ENCODE results near the gene TESMIN. TPM values are rescaled to one million over a fixed set of nuclear protein-coding genes. Genes with fewer than 3 reads are reported as not detected.

TESMIN gene
- total RNA-seq, 2 experiments from 2014 or later, result 3.3 to 11.8 TPM

DNA sequence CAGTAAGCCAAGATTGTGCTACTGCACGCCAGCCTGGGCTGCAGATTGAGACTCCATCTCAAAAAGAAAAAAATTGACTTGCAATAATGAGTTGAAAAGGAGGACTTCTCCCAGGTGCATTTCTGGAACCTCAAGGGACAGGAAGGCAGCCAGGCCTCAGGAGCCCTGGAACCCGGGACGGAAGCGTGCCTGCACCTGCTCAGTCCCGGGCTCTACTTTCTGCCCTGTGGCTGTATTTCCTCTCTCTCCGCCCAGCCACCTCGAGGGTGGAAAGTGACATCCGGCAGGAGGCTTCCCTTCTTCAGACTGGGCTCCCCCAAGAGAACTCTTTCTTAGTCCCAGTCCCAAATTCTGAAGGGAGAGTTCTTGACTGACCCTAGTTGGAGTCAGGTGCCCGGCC, 87.2 kb downstream of the TESMIN start:
- Mint-ChIP-seq H3K27ac (no peak overlapping the region), H3K36me3 (no peaks in the 10 kb centered on the region), H3K4me3 (no peak overlapping the region), H3K4me1 (no peaks in the 10 kb centered on the region), H3K9me3 (ENCODE audit: low read depth) (no peaks in the 10 kb centered on the region), H3K27me3 (no peaks in the 10 kb centered on the region)
- ATAC-seq (no peak), DNase-seq (no peak)
- CTCF ChIA-PET, result no interaction called here

DNA sequence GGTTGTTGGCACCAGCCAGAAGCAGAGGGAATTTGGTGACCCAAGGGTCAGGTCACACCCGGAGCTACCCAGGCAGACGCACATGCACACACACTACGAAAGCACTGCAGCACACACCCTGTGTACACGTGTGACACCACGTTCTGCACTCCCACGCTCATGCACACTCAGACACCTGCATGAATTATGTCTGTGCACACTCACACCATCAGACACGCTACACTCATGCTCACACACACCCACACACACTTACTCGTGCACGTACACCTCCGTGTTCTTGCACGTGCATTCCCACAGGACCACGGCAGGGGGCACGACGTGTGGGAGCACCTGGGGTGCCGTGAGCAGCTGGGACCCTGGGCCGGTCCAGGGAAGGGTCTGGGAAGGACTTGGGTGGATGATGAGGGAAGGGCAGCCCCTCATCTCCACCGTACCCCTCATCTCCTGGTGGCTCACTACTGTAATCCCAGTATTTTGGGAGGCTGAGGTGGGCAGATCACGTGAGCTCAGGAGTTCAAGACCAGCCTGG, 87.8 kb downstream of the TESMIN start:
- no peak for ATAC-seq
- Mint-ChIP-seq H3K4me3 (no peak overlapping the region), H3K27ac (no peak overlapping the region), H3K4me1 (no peaks in the 10 kb centered on the region), H3K36me3 (no peaks in the 10 kb centered on the region), H3K9me3 (ENCODE audit: low read depth) (no peaks in the 10 kb centered on the region), H3K27me3 (no peaks in the 10 kb centered on the region)
- DNase-seq, result no peak
- CTCF ChIA-PET, result no interaction called here

DNA sequence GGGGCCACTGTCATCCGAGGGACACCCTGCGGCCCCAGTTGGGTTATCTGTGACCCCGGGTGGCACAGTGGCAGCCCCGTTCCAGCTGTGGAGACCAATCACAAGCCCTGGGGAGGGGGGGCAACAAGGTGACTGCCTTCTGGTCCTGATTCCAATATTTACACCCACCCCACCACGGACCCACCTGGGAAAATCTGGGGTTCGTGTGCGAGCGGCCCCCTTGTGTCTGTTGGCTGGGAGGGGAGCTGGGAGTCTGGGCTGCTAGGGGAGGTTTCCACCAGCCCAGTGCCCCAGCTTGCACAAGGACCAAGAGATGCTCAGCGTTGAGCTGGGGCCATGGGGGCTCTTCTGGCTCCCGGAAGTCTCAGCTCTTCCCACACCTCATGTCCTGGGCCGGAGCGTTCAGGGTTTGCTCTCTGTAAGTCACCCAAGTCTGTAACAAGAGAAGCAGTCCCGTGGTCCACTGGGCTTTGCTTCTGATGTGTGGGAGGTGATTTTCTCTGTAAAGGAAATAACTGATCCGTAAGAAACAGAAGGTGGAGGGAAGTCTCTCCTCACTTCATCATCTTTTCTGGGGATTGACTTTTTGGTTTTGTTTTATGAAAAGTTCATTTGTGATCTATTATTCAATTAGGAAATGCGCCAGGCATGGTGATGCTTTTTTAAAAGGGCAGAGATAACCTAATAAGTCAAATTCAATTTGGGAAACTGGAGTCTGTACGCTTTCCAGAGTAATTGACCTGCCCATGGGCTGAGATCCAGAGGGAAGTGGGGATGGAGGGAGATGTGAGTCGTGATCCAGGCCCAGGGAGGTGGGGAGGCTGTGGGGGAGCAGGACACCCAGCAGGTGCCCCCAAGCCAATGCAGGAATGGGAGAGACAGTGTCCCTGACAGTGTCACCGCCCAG, 89.4 kb downstream of the TESMIN start:
- H3K4me3 Mint-ChIP-seq, result no peak overlapping the region
- no peaks in the 10 kb centered on the region for H3K9me3 Mint-ChIP-seq (ENCODE audit: low read depth)
- H3K36me3 Mint-ChIP-seq, result no peaks in the 10 kb centered on the region
- H3K27me3 Mint-ChIP-seq, result no peaks in the 10 kb centered on the region
- CTCF ChIA-PET, result no interaction called here
- H3K4me1 Mint-ChIP-seq, result no peaks in the 10 kb centered on the region
- DNase-seq (no peak), ATAC-seq (no peak)
- no peak overlapping the region for H3K27ac Mint-ChIP-seq

DNA sequence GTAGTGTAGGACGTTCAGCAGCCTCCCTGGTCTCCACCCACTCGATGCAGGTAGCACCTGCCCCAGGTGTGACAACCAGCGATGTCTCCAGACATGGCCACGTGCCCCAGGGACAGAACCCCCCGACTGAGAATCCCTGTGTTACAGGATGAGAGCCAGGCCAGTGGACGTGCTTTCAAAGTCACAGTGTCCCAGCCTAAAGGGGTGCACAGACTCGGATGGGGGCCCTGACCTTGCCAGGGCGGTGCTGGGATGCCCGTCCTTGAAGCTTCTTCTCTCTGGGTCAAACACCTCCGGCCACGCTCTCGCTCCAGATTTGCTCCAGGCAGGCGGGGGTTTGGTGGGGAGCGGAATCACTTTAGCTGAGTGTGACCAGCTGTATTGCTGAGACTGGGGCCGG, 90.3 kb downstream of the TESMIN start:
- DNase-seq, result no peak
- CTCF ChIA-PET, result no interaction called here
- Mint-ChIP-seq H3K4me3 (no peak overlapping the region), H3K36me3 (no peaks in the 10 kb centered on the region), H3K27me3 (no peaks in the 10 kb centered on the region), H3K9me3 (ENCODE audit: low read depth) (no peaks in the 10 kb centered on the region), H3K4me1 (no peaks in the 10 kb centered on the region), H3K27ac (no peak overlapping the region)
- no peak for ATAC-seq

DNA sequence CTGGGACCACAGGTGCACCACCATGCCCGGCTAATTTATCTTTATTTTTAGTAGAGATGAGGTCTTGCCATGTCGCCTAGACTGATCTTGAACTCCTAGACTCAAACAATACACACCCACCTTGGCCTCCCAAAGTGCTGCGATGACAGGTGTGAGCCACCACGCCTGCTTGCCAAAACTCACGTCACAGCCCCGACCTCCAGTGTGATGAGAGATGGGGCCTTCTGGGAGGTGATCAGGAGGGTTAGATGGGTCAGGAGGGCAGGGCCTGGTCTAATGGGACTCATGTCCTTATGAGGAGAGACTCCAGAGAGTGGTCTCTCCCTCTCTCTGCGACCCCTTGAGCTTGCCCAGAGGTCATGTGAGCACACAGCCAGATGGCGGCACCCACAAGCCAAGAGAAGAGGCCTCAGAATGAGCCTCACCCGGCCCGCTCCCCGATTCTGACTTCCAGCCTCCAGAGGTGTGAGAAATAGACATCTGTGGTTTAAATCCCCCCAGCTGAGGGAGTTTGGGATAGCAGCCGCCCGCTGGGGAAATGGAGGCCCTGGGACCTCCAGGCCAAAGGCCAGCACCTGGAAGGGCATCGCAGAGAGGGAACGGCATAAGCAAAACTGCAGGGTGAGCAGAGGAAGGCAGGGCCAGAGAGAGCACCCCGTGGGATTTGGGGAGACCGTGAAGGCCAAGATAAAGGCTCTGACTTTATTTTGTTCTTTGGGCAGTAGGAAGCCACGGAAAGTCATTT, 91.1 kb downstream of the TESMIN start:
- Mint-ChIP-seq H3K27me3 (peaks cover 3% of the 10 kb centered on the region), H3K36me3 (no peaks in the 10 kb centered on the region), H3K9me3 (ENCODE audit: low read depth) (no peaks in the 10 kb centered on the region), H3K4me3 (no peak overlapping the region), H3K4me1 (no peaks in the 10 kb centered on the region), H3K27ac (no peak overlapping the region)
- CTCF ChIA-PET, result no interaction called here
- no peak for DNase-seq
- no peak for ATAC-seq

DNA sequence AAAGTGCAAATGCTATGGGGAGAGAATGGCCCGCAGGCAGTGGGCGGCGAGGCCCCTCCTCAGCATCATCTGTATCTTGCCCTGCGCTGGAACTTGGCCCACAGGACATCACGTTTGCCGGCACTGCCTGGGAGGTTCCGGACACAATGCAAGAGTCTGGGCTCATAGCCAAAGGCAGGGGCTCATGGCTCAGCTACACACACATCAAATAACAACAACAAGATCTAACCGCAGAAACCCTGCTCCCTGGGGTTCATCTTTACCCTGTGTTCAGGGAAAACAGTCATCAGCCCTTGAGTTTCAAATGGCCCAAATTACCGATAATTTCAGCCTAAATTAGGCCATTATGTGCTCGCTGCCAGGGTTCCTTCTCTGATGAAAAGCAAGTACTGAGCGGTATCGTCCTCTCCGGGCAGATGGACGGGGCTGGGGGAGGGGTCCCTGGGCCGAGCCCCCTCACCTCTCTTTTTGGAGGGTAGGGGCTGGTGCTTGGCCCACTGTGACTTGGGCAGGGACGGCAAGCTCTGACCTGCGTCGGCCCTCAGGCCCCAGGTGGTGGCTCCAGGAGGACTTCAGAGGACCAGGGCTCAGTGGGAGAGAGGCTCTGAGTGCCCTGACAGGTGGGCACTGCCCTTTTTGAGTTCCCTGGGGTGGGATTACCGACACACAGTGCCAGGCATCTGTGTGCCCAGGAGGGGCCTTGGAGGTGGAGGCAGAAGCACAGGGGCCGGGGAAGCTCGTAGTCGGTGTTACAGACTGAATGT, 92.0 kb downstream of the TESMIN start:
- Mint-ChIP-seq H3K9me3 (ENCODE audit: low read depth) (no peaks in the 10 kb centered on the region), H3K27ac (no peak overlapping the region), H3K4me3 (no peak overlapping the region)

DNA sequence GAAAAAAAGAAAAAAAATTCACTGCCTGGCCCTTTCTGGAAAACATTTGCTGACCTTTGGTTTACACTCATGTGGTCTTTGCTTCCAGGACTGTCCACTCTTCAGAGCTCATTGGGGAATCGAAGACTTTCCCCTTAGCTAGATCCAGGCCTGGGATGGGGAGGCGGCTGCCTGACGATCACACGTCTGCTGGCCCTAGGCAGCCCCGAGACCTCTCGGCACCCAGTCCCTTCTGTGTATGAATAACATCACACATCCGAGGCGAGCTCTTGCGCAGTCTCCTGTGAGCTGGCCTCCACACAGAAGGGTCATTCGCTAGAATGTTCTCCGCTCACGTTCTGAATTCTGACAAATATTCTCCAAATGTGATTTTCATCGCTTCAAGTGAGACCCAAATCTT, 92.7 kb downstream of the TESMIN start:
- DNase-seq (no peak), ATAC-seq (no peak)
- Mint-ChIP-seq H3K4me1 (no peaks in the 10 kb centered on the region), H3K4me3 (no peak overlapping the region), H3K36me3 (no peaks in the 10 kb centered on the region), H3K9me3 (ENCODE audit: low read depth) (no peaks in the 10 kb centered on the region), H3K27ac (no peak overlapping the region), H3K27me3 (peaks cover 3% of the 10 kb centered on the region)
- CTCF ChIA-PET, result no interaction called here

More for the DNA sequence above, 92.0 kb downstream of the TESMIN start:
- Mint-ChIP-seq H3K4me1 (no peaks in the 10 kb centered on the region), H3K27me3 (peaks cover 3% of the 10 kb centered on the region), H3K36me3 (no peaks in the 10 kb centered on the region)
- CTCF ChIA-PET, result no interaction called here
- no peak for ATAC-seq
- no peak for DNase-seq

DNA sequence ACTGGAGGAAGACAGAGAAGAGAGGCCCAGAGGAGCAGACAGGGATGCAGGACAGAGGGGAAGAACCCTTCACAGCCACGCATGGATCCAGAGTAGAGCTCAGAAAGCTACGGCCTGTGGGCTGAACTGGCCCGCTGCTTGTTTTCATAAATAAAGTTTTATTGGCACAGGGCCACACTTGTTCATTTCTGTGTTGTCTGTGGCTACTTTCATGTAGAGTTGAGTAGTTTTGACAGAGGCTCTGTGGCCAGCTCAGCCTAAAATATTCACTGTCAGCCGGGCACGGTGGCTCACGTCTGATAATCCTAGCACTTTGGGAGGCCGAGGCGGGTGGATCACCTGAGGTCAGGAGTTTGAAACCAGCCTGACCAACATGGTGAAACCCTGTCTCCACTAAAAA, 93.2 kb downstream of the TESMIN start:
- H3K27me3 Mint-ChIP-seq, result peaks cover 3% of the 10 kb centered on the region

More for the DNA sequence above, 93.2 kb downstream of the TESMIN start:
- DNase-seq, result no peak
- Mint-ChIP-seq H3K27ac (no peak overlapping the region), H3K4me1 (no peaks in the 10 kb centered on the region), H3K36me3 (no peaks in the 10 kb centered on the region), H3K9me3 (ENCODE audit: low read depth) (no peaks in the 10 kb centered on the region), H3K4me3 (no peak overlapping the region)
- CTCF ChIA-PET, result no interaction called here
- no peak for ATAC-seq

Other genes starting within 250 kb of the TESMIN start
- gene GAL, start 67.0 kb downstream of the TESMIN start, total RNA-seq, result not detected
- 10 to 100 TPM; 36.4 to 46.1 TPM for gene CPT1A, start 90.4 kb upstream of the TESMIN start, total RNA-seq
- 10 to 100 TPM; 56.6 to 70.2 TPM for gene MRPL21, start 152.3 kb upstream of the TESMIN start, total RNA-seq
- gene IGHMBP2, start 152.4 kb upstream of the TESMIN start, total RNA-seq, result 10 to 100 TPM; 27.3 to 27.7 TPM
- not detected for gene MRGPRD, start 229.5 kb upstream of the TESMIN start, total RNA-seq

Data from activated CD8-positive, alpha-beta memory T cell treated with anti-CD3 and anti-CD28 coated beads, Interleukin-2, amount 10 ng/mL, durations not matched to agents 7 days and 5 days (primary cell).